H1 (cell line): ENCODE measurements around the gene INPP5E. TPM values are rescaled to one million over a fixed set of nuclear protein-coding genes. Genes with fewer than 3 reads are reported as not detected.

ENCODE experiments used
- CTCF ChIA-PET: fragments of 300-600 bp; sonication (Branson Sonifier 250); formaldehyde crosslinking; loops from one replicate; lab custom pipeline; 2021; ENCODE audit not compliant: partially characterized antibody; lab: Charles Lee
- POLR2A ChIA-PET: fragments of 300-600 bp; sonication (Branson Sonifier 250); formaldehyde crosslinking; loops from one replicate; lab custom pipeline; 2021; ENCODE audit warnings: inconsistent platforms; ENCODE audit not compliant: partially characterized antibody; lab: Charles Lee
- DNase-seq, 2 experiments: peaks; one replicate each; pipeline versions ENCODE4 v3.0.0 to v3.0.0-alpha.2; 2010 to 2022; ENCODE audit warnings: low spot score in 2 of 2, low read depth in 1 of 2, mixed read lengths in 1 of 2
- FAIRE-seq: peaks from 2 replicates; lab custom pipeline; 2011; peaks lifted over from hg19 to GRCh38; lab: Jason Lieb, UNC
- H2AFZ ChIP-seq: 2 replicates; pipeline ENCODE4 v1.8.1; 2012; ENCODE audit warnings: low read length, inconsistent platforms
- H2AK5ac ChIP-seq: 2 replicates; pipeline ENCODE4 v1.6.1; 2013; ENCODE audit warnings: low read depth, low read length
- H2BK120ac ChIP-seq: replicated peaks from 2 replicates; pipeline ENCODE3; 2013; ENCODE audit warnings: low read depth, low read length, inconsistent platforms
- H2BK12ac ChIP-seq: 2 replicates; pipeline ENCODE4 v1.6.1; 2013; ENCODE audit warnings: low read depth, low read length
- H2BK15ac ChIP-seq: 2 replicates; pipeline ENCODE4 v1.6.1; 2013; ENCODE audit warnings: low read length
- H2BK20ac ChIP-seq: 2 replicates; pipeline ENCODE4 v1.6.1; 2013; ENCODE audit warnings: low read length
- H2BK5ac ChIP-seq: 2 replicates; pipeline ENCODE4 v1.6.1; 2013; ENCODE audit warnings: low read depth, low read length
- H3K14ac ChIP-seq: 2 replicates; pipeline ENCODE4 v1.6.1; 2013; ENCODE audit warnings: inconsistent platforms; ENCODE audit not compliant: insufficient read length
- H3K18ac ChIP-seq: 2 replicates; pipeline ENCODE4 v1.6.1; 2013; ENCODE audit warnings: low read length; ENCODE audit errors: extremely low read depth
- H3K23ac ChIP-seq: 2 replicates; pipeline ENCODE4 v1.6.1; 2013; ENCODE audit warnings: inconsistent platforms; ENCODE audit not compliant: insufficient read length
- H3K23me2 ChIP-seq: 2 replicates; pipeline ENCODE4 v1.6.1; 2013; ENCODE audit warnings: low read depth, low read length
- H3K27ac ChIP-seq: 2 replicates; pipeline ENCODE4 v1.6.1; 2011; ENCODE audit warnings: low read depth, low read length, inconsistent platforms
- H3K27me3 ChIP-seq, 4 experiments: replicated peaks in 1 of 4; 1 replicate in 1 of 4; 2 replicates in 3 of 4; pipeline versions ENCODE4 v1.6.1 to v1.8.1; 2011 to 2013; ENCODE audit warnings: low read length in 3 of 4, mild to moderate bottlenecking in 3 of 4, inconsistent platforms in 2 of 4, mixed read lengths in 2 of 4, moderate library complexity in 1 of 4; ENCODE audit not compliant: control insufficient read depth in 3 of 4, insufficient read depth in 3 of 4; ENCODE audit errors: extremely low read depth in 1 of 4
- H3K36me3 ChIP-seq, 4 experiments: 2 replicates each; pipeline versions ENCODE4 v1.6.1 to v1.8.1; 2011 to 2013; ENCODE audit warnings: mild to moderate bottlenecking in 4 of 4, low read length in 3 of 4, moderate library complexity in 2 of 4, control low read depth in 1 of 4, inconsistent platforms in 1 of 4; ENCODE audit not compliant: insufficient read depth in 4 of 4, control insufficient read depth in 2 of 4
- H3K4ac ChIP-seq: replicated peaks from 2 replicates; pipeline ENCODE3; 2013; ENCODE audit warnings: low read length, low read depth, mixed read lengths, inconsistent platforms; ENCODE audit not compliant: insufficient read length
- H3K4me1 ChIP-seq, 4 experiments: replicated peaks in 1 of 4; 1 replicate in 1 of 4; 2 replicates in 3 of 4; pipeline versions ENCODE4 v1.6.1 to v1.8.1; 2011 to 2013; ENCODE audit warnings: low read length in 3 of 4, inconsistent platforms in 2 of 4, mixed read lengths in 1 of 4; ENCODE audit not compliant: insufficient read depth in 4 of 4, control insufficient read depth in 3 of 4
- H3K4me2 ChIP-seq, 2 experiments: 2 replicates each; pipeline versions ENCODE4 v1.6.1 to v1.8.1; 2011 to 2013; ENCODE audit warnings: low read depth in 2 of 2, low read length in 2 of 2, control low read depth in 1 of 2, inconsistent platforms in 1 of 2, mild to moderate bottlenecking in 1 of 2; ENCODE audit not compliant: insufficient read depth in 1 of 2
- H3K4me3 ChIP-seq, 4 experiments: fragments of 200-600, 300-600 bp in 1 of 4; sonication (generic), shearing (Covaris generic), sonication (Bioruptor Twin) in 1 of 4; 2 replicates each; pipeline versions ENCODE4 v1.5.1 to v1.8.1; 2011 to 2016; ENCODE audit warnings: low read length in 4 of 4, low read depth in 3 of 4, control low read depth in 2 of 4, inconsistent platforms in 2 of 4, mild to moderate bottlenecking in 2 of 4, mixed read lengths in 1 of 4, moderate library complexity in 1 of 4; ENCODE audit not compliant: insufficient read depth in 2 of 4; ENCODE audit errors: extremely low read depth in 1 of 4
- H3K56ac ChIP-seq: replicated peaks from 2 replicates; pipeline ENCODE3; 2013; ENCODE audit warnings: low read depth, mild to moderate bottlenecking, mixed read lengths, low read length, inconsistent platforms; ENCODE audit not compliant: insufficient read length
- H3K79me1 ChIP-seq: 2 replicates; pipeline ENCODE4 v1.6.1; 2013; ENCODE audit warnings: low read depth, low read length, control low read depth
- H3K79me2 ChIP-seq, 2 experiments: 2 replicates each; pipeline versions ENCODE4 v1.6.1 to v1.8.1; 2012 to 2013; ENCODE audit warnings: low read length in 2 of 2, mild to moderate bottlenecking in 2 of 2, inconsistent platforms in 1 of 2; ENCODE audit not compliant: insufficient read depth in 2 of 2, control insufficient read depth in 1 of 2
- H3K9ac ChIP-seq, 4 experiments: replicated peaks in 1 of 4; 1 replicate in 1 of 4; 2 replicates in 3 of 4; pipeline versions ENCODE4 v1.6.1 to v1.8.1; 2011 to 2013; ENCODE audit warnings: low read depth in 3 of 4, low read length in 3 of 4, control low read depth in 2 of 4, mild to moderate bottlenecking in 2 of 4, moderate library complexity in 2 of 4, inconsistent platforms in 1 of 4; ENCODE audit errors: extremely low read depth in 1 of 4
- H3K9me3 ChIP-seq, 2 experiments: 2 replicates each; pipeline versions ENCODE4 v1.6.1 to v1.8.1; 2012 to 2013; ENCODE audit warnings: mild to moderate bottlenecking in 2 of 2, moderate library complexity in 2 of 2, control low read depth in 1 of 2, inconsistent platforms in 1 of 2, low read depth in 1 of 2, low read length in 1 of 2, mixed read lengths in 1 of 2; ENCODE audit not compliant: insufficient read depth in 2 of 2
- H4K20me1 ChIP-seq, 2 experiments: replicated peaks in 1 of 2; 2 replicates each; pipeline versions ENCODE3 to v1.8.1; 2011 to 2013; ENCODE audit warnings: inconsistent platforms in 2 of 2, low read length in 2 of 2, mild to moderate bottlenecking in 1 of 2; ENCODE audit not compliant: insufficient read depth in 2 of 2, control insufficient read depth in 1 of 2
- H4K5ac ChIP-seq: 2 replicates; pipeline ENCODE4 v1.6.1; 2013; ENCODE audit warnings: low read length, low read depth, mixed read lengths, inconsistent platforms; ENCODE audit not compliant: insufficient read length
- H4K8ac ChIP-seq: 2 replicates; pipeline ENCODE4 v1.8.0; 2013; ENCODE audit warnings: mild to moderate bottlenecking, moderate library complexity, low read length, inconsistent platforms; ENCODE audit not compliant: insufficient read depth; ENCODE audit errors: extremely low read depth
- H4K91ac ChIP-seq: replicated peaks from 2 replicates; pipeline ENCODE3; 2013; ENCODE audit warnings: low read length, mixed read lengths, inconsistent platforms; ENCODE audit not compliant: insufficient read length
- ASH2L ChIP-seq: fragments of 200-600, 300-600 bp; sonication (generic); IDR thresholded peaks from one replicate; pipeline ENCODE4 v1.7.1; 2017; ENCODE audit warnings: low read length
- CREB1 ChIP-seq: IDR thresholded peaks from 2 replicates; pipeline ENCODE4 v1.6.1; 2012; ENCODE audit warnings: inconsistent platforms
- EGR1 ChIP-seq: IDR thresholded peaks from 2 replicates; pipeline ENCODE4 v1.6.1; 2011; ENCODE audit warnings: low read depth, low read length, borderline replicate concordance
- HDAC2 ChIP-seq, 2 experiments: fragments of 300-600 bp in 1 of 2; sonication (generic) in 1 of 2; IDR thresholded peaks; 2 replicates each; pipeline ENCODE4 v1.6.1; 2011 to 2012; ENCODE audit warnings: low read depth in 2 of 2, low read length in 2 of 2, mild to moderate bottlenecking in 2 of 2, moderate library complexity in 2 of 2, borderline replicate concordance in 1 of 2, inconsistent platforms in 1 of 2
- NRF1 ChIP-seq: IDR thresholded peaks from 2 replicates; pipeline ENCODE4 v1.6.1; 2011; ENCODE audit warnings: mild to moderate bottlenecking, low read depth, low read length, improper control_type of control experiment
- POLR2A ChIP-seq, 2 experiments: IDR thresholded peaks; 1 replicate in 1 of 2; 2 replicates in 1 of 2; pipeline ENCODE4 v1.6.1; 2011; ENCODE audit warnings: low read depth in 2 of 2, low read length in 2 of 2, mild to moderate bottlenecking in 2 of 2; ENCODE audit errors: control extremely low read depth in 1 of 2
- POLR2AphosphoS5 ChIP-seq: IDR thresholded peaks from 2 replicates; pipeline ENCODE4 v1.6.1; 2011; ENCODE audit warnings: low read depth, low read length
- SP1 ChIP-seq: IDR thresholded peaks from 2 replicates; pipeline ENCODE4 v1.6.1; 2011; ENCODE audit warnings: low read depth, low read length
- WGBS, 2 experiments: shearing (Covaris generic) in 1 of 2; methylation state at CpG; one replicate each; pipeline versions ENCODE4 v1.1.6 to v1.1.7; 2013 to 2015; ENCODE audit warnings: low lambda C conversion rate in 2 of 2, mixed read lengths in 2 of 2, inconsistent platforms in 1 of 2, low coverage in 1 of 2, missing lambda C conversion rate in 1 of 2; ENCODE audit not compliant: insufficient replicate concordance in 2 of 2, insufficient coverage in 1 of 2, insufficient read length in 1 of 2; ENCODE audit errors: extremely low coverage in 1 of 2, missing lambda C conversion rate in 1 of 2; 5-methylcytosine and 5-hydroxymethylcytosine counted together
- polyA plus RNA-seq, 7 experiments: library from polyadenylated mRNA; depleted of rRNA in 3 of 7; stranded (reverse) in 5 of 7; unstranded in 2 of 7; fragments of >200 nt in 5 of 7; fragments of 200-250 nt in 2 of 7; gene quantifications; 1 replicate in 5 of 7; 2 replicates in 1 of 7; 4 replicates in 1 of 7; pipeline versions ENCODE4 v1.2.1 to v1.2.3, GENCODE V29; 2011 to 2013; ENCODE audit warnings: missing spikeins in 2 of 7, mixed read lengths in 2 of 7
- total RNA-seq: library from RNA; stranded (reverse); fragmentation: NEBNext Ultra II Directional; extraction: Animal tissue kit (Norgen Biotek cat#: 25700); gene quantifications from 2 replicates; pipeline ENCODE4 v1.2.1, GENCODE V29; 2021
- TF ChIP-seq, protein P1 (sequence below): IDR thresholded peaks from 2 replicates; pipeline ENCODE4 v1.6.1; 2011; ENCODE audit warnings: low read length, improper control_type of control experiment
- TF ChIP-seq, protein P2 (sequence below): IDR thresholded peaks from 2 replicates; pipeline ENCODE4 v1.6.1; 2012; ENCODE audit warnings: inconsistent platforms

INPP5E gene
- total and polyA plus RNA-seq, 2 of the 8 experiments (the other 6 are each of a cell fraction or from before 2014, with no cell fraction given), result 8.7 to 11.3 TPM

DNA sequence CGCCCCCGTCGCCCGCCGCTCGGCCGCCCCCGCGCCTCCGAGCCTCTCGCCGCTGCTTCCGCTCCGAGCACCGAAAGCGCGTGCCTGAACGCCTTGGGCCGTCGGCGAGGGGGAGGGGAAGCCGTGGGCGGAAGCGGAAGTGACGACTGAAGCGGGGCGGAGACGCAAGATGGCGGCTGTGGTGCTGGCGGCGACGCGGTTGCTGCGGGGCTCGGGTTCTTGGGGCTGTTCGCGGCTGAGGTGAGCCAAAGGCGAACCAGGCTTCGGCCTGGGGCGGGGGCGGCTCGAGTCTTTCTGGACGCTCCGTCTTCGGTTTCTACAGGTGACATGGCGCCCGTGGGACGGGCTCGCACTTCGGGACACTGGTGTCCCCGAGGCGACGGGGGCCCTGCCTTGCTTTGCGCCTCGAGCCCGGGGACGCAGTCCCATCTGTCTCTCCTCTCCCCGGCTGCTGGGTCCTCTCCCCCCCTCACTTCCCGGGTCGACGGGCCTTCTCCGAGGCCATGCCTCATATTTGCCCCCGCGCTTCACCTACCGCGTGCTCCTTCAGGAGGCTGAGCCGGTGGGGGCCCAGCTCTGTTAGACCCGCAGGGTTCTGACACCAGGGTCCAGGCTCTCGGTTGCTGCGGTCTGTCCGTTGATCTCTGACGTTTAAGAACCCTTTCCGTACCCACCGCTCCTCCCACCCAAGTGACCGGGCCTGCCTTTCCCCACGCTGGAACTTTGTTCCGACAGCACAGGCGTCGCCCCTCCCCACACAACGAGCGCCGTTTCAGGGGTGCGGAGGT lies 29.0 kb downstream of the INPP5E start, which contains the start of the genes ENTR1 and PMPCA:
ENTR1 (minus strand) TSS at position 115 of the 788 bp plus-strand sequence. CDS start 217 bp downstream, outside the sequence.
PMPCA (plus strand) TSS at position 159 of the 788 bp plus-strand sequence; CDS start at position 170, 11 bp downstream.
- FAIRE-seq (no peak), DNase-seq (peak in 1 of 2 experiments; percentile 94)
- no peaks in the 10 kb centered on the region for H3K9me3 ChIP-seq
- ChIA-PET POLR2A (interaction anchor here (0.7 to 8.0 kb wide), 12 partner anchors 13 to 80 kb away, joined by 3 to 123 read pairs (median 4); partner anchors contain the start of genes DNLZ and SNAPC4), CTCF (interaction anchor here (1.0 to 1.4 kb wide), 4 partner anchors 10 to 219 kb away, joined by 3 to 10 read pairs (median 3); no protein-coding TSS in a partner anchor)
- no peak within 1 kb of the TSS for H2BK20ac ChIP-seq
- peak within 1 kb of the TSS; percentile 80 for H3K56ac ChIP-seq
- H3K4ac ChIP-seq, result peak within 1 kb of the TSS; percentile 33
- peaks cover 11 to 53% of the 10 kb centered on the region in 2 experiments for H3K79me2 ChIP-seq
- H3K4me2 ChIP-seq, result peak within 1 kb of the TSS; percentile 68 to 94
- H3K14ac ChIP-seq, result no peak within 1 kb of the TSS
- WGBS, 2 experiments, result 4% methylated on average over 55 of the region's 83 CpGs; no CpG with 5 or more reads in 1 of the 2 experiments
- H3K27me3 ChIP-seq, result no peaks in the 10 kb centered on the region
- H4K5ac ChIP-seq, result peak within 1 kb of the TSS; percentile 44
- H3K79me1 ChIP-seq, result peaks cover 21% of the 10 kb centered on the region
- H3K4me3 ChIP-seq, result peak within 1 kb of the TSS; percentile 87 to 93 (median 92)
- H3K4me1 ChIP-seq, result peaks cover 0 to 3% (median 3%) of the 10 kb centered on the region in 4 experiments; a peak in 4 of 7 replicates
- 0 out of 2 replicates have a peak within 1 kb of the TSS, but pooled peaks have one; percentile 32 for H3K18ac ChIP-seq
- 0 out of 2 replicates have a peak within 1 kb of the TSS, but pooled peaks have one; percentile 42 for H2AK5ac ChIP-seq
- peak within 1 kb of the TSS; percentile 65 for H4K91ac ChIP-seq
- H4K8ac ChIP-seq, result peak within 1 kb of the TSS; percentile 97
- H2BK5ac ChIP-seq, result peak within 1 kb of the TSS; percentile 71; the same call in 1 of the 2 replicates
- H3K36me3 ChIP-seq, result peaks cover 24 to 42% (median 35%) of the 10 kb centered on the region in 4 experiments
- H2BK12ac ChIP-seq, result no peak within 1 kb of the TSS; the same call in 1 of the 2 replicates
- no peak within 1 kb of the TSS for H2BK15ac ChIP-seq
- no peak within 1 kb of the TSS for H3K23ac ChIP-seq
- H3K9ac ChIP-seq, result peak within 1 kb of the TSS; percentile 78 to 92 (median 88)
- 0 out of 2 replicates have a peak within 1 kb of the TSS, but pooled peaks have one; percentile 34 for H2AFZ ChIP-seq
- peaks cover 9% of the 10 kb centered on the region for H3K23me2 ChIP-seq
- H3K27ac ChIP-seq, result peak within 1 kb of the TSS; percentile 75
- H4K20me1 ChIP-seq, result peaks cover 16 to 17% of the 10 kb centered on the region in 2 experiments
- H2BK120ac ChIP-seq, result no peak within 1 kb of the TSS
- TF ChIP-seq SP1, result 0 out of 2 replicates have a peak, but pooled peaks have one; percentile 19
- peak; percentile 94 for TF ChIP-seq CREB1
- TF ChIP-seq, protein P1, sequence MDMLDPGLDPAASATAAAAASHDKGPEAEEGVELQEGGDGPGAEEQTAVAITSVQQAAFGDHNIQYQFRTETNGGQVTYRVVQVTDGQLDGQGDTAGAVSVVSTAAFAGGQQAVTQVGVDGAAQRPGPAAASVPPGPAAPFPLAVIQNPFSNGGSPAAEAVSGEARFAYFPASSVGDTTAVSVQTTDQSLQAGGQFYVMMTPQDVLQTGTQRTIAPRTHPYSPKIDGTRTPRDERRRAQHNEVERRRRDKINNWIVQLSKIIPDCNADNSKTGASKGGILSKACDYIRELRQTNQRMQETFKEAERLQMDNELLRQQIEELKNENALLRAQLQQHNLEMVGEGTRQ, result no peak
- TF ChIP-seq, protein P2, sequence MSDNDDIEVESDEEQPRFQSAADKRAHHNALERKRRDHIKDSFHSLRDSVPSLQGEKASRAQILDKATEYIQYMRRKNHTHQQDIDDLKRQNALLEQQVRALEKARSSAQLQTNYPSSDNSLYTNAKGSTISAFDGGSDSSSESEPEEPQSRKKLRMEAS, result peak; percentile 94
- TF ChIP-seq POLR2A (IDR thresholded peaks at IDR 0.05; ENCODE audit: control extremely low read depth in 1 of 2, low read depth in 2 of 2, low read length in 2 of 2), result peak; percentile 82 to 91
- TF ChIP-seq EGR1, result peak; percentile 92
- no peak for TF ChIP-seq HDAC2 (IDR thresholded peaks at IDR 0.05; ENCODE audit: borderline replicate concordance in 1 of 2, low read depth in 2 of 2, low read length in 2 of 2)
- TF ChIP-seq POLR2AphosphoS5, result peak; percentile 96
- no peak for TF ChIP-seq NRF1
- peak; percentile 81 for TF ChIP-seq ASH2L
